ENCODE measurements around the gene NLRC5.
"Not testable (repeated sequence)": the region's sequence is repeated elsewhere in the genome, so short reads cannot be mapped to it uniquely, and the experiment has no call there.

GRCh38 chr16:56992431-56992830, 3.1 kb downstream of the NLRC5 start:
- TF ChIP-seq CTCF, POLR2AphosphoS5 (IDR thresholded peaks at IDR 0.05): not testable (repeated sequence)
